ENCODE results near the gene SH3TC2.

Gene SH3TC2

DNA sequence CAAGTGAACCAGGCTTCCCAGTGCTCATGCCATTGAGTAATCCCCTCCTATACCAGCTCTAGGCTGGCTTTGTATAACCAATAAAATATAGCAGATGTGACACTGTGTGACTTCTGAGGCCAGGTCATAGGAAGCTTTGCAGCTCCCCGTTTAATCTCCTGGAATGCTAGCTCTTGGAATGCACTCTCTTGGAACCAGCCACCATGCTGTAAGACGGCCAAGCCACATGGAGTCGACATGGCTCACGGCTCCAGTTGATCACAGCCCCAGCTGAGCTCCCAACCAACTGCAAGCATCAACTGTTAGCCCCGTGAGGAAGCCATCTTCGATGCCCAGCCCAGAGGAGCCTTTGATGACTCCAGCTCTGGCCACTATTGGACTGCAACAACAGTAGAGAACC is 74.5 kb downstream of the SH3TC2 start:
- TF ChIP-seq, protein P1, sequence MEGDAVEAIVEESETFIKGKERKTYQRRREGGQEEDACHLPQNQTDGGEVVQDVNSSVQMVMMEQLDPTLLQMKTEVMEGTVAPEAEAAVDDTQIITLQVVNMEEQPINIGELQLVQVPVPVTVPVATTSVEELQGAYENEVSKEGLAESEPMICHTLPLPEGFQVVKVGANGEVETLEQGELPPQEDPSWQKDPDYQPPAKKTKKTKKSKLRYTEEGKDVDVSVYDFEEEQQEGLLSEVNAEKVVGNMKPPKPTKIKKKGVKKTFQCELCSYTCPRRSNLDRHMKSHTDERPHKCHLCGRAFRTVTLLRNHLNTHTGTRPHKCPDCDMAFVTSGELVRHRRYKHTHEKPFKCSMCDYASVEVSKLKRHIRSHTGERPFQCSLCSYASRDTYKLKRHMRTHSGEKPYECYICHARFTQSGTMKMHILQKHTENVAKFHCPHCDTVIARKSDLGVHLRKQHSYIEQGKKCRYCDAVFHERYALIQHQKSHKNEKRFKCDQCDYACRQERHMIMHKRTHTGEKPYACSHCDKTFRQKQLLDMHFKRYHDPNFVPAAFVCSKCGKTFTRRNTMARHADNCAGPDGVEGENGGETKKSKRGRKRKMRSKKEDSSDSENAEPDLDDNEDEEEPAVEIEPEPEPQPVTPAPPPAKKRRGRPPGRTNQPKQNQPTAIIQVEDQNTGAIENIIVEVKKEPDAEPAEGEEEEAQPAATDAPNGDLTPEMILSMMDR (IDR thresholded peaks at IDR 0.05; ENCODE audit: low read depth, low read length), result no peak
- no peak for TF ChIP-seq MYC (IDR thresholded peaks at IDR 0.05; ENCODE audit: low read depth, low read length)
- no peak for TF ChIP-seq POLR2A (IDR thresholded peaks at IDR 0.05; ENCODE audit: extremely low read depth, insufficient read length)
- TF ChIP-seq, protein P2, sequence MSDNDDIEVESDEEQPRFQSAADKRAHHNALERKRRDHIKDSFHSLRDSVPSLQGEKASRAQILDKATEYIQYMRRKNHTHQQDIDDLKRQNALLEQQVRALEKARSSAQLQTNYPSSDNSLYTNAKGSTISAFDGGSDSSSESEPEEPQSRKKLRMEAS (IDR thresholded peaks at IDR 0.05; ENCODE audit: low read depth, low read length), result no peak
- DNase-seq (ENCODE audit: low read depth), result no peak
- no peak overlapping the region for H3K4me3 ChIP-seq (ENCODE audit: low read depth, low read length)

DNA sequence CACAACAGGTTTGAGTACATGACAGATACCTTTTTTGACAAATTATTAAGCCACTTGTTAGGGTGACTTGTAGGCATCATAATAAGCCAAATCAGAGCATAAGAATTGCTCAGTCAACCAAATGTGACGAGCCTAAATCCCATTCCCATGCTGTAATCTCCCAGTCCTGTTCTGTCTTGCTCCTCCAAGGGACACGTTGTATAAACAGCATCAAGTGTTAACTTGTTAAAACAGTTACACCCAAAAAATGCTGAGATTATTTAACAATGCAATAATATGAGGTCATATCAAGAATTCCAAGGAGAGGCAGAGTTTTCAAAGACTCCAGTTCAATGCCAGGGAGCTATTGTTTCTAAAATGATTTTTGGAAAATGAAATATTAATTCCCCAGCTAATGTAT is 76.2 kb downstream of the SH3TC2 start:
- DNase-seq (ENCODE audit: low read depth), result no peak
- TF ChIP-seq POLR2A (IDR thresholded peaks at IDR 0.05; ENCODE audit: extremely low read depth, insufficient read length) (no peak), MYC (IDR thresholded peaks at IDR 0.05; ENCODE audit: low read depth, low read length) (no peak)
- TF ChIP-seq, protein P2 (IDR thresholded peaks at IDR 0.05; ENCODE audit: low read depth, low read length), result no peak
- no peak overlapping the region for H3K4me3 ChIP-seq (ENCODE audit: low read depth, low read length)

DNA sequence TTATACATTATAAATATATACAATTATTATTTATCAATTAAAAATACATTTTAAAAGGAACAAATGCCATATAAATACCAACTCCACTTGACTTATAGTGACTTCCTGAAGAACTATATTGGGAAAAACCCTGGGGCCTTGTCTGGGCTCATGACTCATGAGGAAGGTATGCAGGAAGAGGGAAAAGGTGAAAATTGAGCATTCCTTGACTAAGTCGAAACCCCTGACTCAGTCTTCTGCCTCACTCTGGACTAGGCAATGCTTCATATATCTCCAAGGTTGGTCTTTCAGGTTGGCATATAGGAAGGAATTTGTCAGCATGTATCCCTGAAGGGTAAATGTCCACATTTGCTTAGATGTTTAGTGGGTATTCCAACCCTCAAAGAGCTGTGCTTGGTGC is 78.5 kb downstream of the SH3TC2 start:
- DNase-seq (ENCODE audit: low read depth), result no peak
- TF ChIP-seq MYC (IDR thresholded peaks at IDR 0.05; ENCODE audit: low read depth, low read length), result no peak
- no peak for TF ChIP-seq POLR2A (IDR thresholded peaks at IDR 0.05; ENCODE audit: extremely low read depth, insufficient read length)
- TF ChIP-seq, protein P2 (IDR thresholded peaks at IDR 0.05; ENCODE audit: low read depth, low read length), result no peak
- TF ChIP-seq, protein P1 (IDR thresholded peaks at IDR 0.05; ENCODE audit: low read depth, low read length), result no peak
- no peak overlapping the region for H3K4me3 ChIP-seq (ENCODE audit: low read depth, low read length)

DNA sequence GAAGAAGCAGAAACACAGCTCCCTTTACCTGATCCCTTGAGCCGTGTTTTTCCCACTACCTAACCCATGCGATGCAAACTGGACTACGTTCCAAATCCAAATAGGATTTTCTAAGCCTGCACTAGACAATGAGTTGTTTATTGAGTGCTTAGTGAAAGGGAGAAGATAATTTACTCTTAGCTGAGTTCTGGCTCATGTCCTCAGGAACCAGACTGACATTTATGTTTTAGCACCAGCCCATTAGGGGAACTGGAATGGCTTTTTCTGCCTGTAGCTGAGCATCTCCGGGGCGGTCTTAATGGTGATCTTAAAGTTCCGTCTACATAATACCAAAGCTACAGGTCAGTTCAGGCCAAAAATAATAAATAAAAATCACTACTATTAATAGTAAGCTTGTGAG is 81.5 kb downstream of the SH3TC2 start:
- H3K4me3 ChIP-seq (ENCODE audit: low read depth, low read length), result no peak overlapping the region
- DNase-seq (ENCODE audit: low read depth), result no peak
- TF ChIP-seq, protein P2 (IDR thresholded peaks at IDR 0.05; ENCODE audit: low read depth, low read length), result no peak
- TF ChIP-seq MYC (IDR thresholded peaks at IDR 0.05; ENCODE audit: low read depth, low read length) (no peak), POLR2A (IDR thresholded peaks at IDR 0.05; ENCODE audit: extremely low read depth, insufficient read length) (no peak)
- TF ChIP-seq, protein P1 (IDR thresholded peaks at IDR 0.05; ENCODE audit: low read depth, low read length), result no peak

DNA sequence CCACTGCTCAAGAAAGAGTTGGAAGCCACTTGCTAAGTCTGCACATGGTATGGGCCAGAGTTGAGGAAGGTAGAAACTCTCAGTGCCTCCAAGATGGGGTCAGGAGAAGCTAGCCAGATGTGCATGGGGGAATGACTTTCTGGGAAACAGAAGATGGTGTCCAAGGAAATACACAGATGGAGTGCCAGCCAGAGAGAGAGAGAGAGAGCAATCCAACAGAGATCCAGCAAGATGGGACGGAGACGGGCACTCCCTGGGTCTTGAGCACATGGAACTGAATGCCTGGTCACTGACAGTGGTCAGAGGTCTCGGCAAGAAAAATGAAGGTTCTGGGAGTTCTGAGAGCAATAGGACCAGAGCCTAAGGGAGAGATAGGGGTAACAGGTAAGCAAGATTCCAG is 82.1 kb downstream of the SH3TC2 start:
- no peak overlapping the region for H3K4me3 ChIP-seq (ENCODE audit: low read depth, low read length)
- TF ChIP-seq, protein P1 (IDR thresholded peaks at IDR 0.05; ENCODE audit: low read depth, low read length), result no peak
- TF ChIP-seq, protein P2 (IDR thresholded peaks at IDR 0.05; ENCODE audit: low read depth, low read length), result no peak
- TF ChIP-seq POLR2A (IDR thresholded peaks at IDR 0.05; ENCODE audit: extremely low read depth, insufficient read length), result no peak
- no peak for TF ChIP-seq MYC (IDR thresholded peaks at IDR 0.05; ENCODE audit: low read depth, low read length)
- no peak for DNase-seq (ENCODE audit: low read depth)

DNA sequence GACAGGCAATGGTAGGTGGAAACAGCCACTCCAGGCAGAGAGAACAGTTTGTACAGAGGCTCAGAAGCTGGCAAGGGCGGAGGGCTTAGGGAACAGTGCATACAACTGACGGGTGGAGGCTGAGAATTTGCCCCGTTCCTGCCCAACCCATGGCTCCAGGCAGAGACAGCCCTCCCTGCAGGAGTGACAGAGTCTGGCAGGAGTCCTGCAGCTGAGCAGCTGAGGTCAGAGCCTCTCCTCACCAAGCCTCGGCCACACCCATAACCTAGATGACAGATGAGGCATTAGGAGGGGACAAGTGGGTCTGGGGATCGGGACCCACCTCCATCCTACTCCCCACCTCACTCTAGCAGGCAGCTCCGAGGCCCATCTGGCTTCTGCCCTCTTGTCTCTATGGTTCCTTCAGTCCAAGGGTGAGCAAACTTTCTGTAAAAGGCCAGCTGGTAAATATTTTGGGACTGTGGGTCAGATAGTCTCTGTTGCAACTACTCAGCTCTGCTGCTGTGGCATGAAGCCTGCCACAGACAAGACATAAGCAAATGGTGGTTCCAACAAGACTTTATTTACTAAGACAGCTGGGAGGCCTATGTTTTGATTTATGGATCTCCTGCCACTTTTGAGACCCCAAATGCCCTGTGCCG is 83.7 kb downstream of the SH3TC2 start:
- TF ChIP-seq, protein P2 (IDR thresholded peaks at IDR 0.05; ENCODE audit: low read depth, low read length), result no peak
- TF ChIP-seq POLR2A (IDR thresholded peaks at IDR 0.05; ENCODE audit: extremely low read depth, insufficient read length) (no peak), MYC (IDR thresholded peaks at IDR 0.05; ENCODE audit: low read depth, low read length) (no peak)
- TF ChIP-seq, protein P1 (IDR thresholded peaks at IDR 0.05; ENCODE audit: low read depth, low read length), result no peak
- no peak for DNase-seq (ENCODE audit: low read depth)
- H3K4me3 ChIP-seq (ENCODE audit: low read depth, low read length), result no peak overlapping the region
